Common myeloid progenitor, CD34-positive (primary cell): ENCODE results near the gene PLA2G2E.

Experiments
- CTCF ChIA-PET: fragments of 350-600 bp; sonication (Branson Sonifier 250); formaldehyde crosslinking; loops from one replicate; lab custom pipeline; 2021; ENCODE audit warnings: antibody characterized with exemption; lab: Charles Lee
- POLR2A ChIA-PET: fragments of 350-600 bp; sonication (Branson Sonifier 250); formaldehyde crosslinking; loops from one replicate; lab custom pipeline; 2021; ENCODE audit warnings: antibody characterized with exemption; lab: Charles Lee
- DNase-seq, 3 donors: peaks; one replicate each; pipeline versions ENCODE4 v3.0.0 to v3.0.0-alpha.2; 2013
- H3K27ac ChIP-seq, 2 experiments: 1 replicate in 1 of 2; 2 replicates in 1 of 2; pipeline ENCODE4 v1.7.0; 2013; ENCODE audit warnings: inconsistent platforms in 2 of 2, low read length in 2 of 2, mild to moderate bottlenecking in 2 of 2, low read depth in 1 of 2, moderate library complexity in 1 of 2; ENCODE audit not compliant: severe bottlenecking in 2 of 2, insufficient read depth in 1 of 2, poor library complexity in 1 of 2
- H3K27me3 ChIP-seq, 5 experiments: replicated peaks in 2 of 5; 1 replicate in 3 of 5; 2 replicates in 2 of 5; pipeline versions ENCODE4 v1.6.1 to v1.7.0; 2013; ENCODE audit warnings: low read length in 4 of 5, mild to moderate bottlenecking in 2 of 5, moderate library complexity in 2 of 5, inconsistent platforms in 1 of 5; ENCODE audit not compliant: insufficient read depth in 5 of 5, control insufficient read depth in 4 of 5
- H3K36me3 ChIP-seq, 4 experiments: 1 replicate in 2 of 4; 2 replicates in 2 of 4; pipeline versions ENCODE4 v1.6.1 to v1.7.0; 2013; ENCODE audit warnings: low read length in 3 of 4, control low read depth in 1 of 4, mild to moderate bottlenecking in 1 of 4; ENCODE audit not compliant: control insufficient read depth in 4 of 4, insufficient read depth in 4 of 4
- H3K4me1 ChIP-seq, 4 experiments: 1 replicate in 3 of 4; 2 replicates in 1 of 4; pipeline versions ENCODE4 v1.6.1 to v1.7.1; 2013; ENCODE audit warnings: low read length in 3 of 4, mild to moderate bottlenecking in 3 of 4, control low read depth in 1 of 4, inconsistent platforms in 1 of 4, moderate library complexity in 1 of 4; ENCODE audit not compliant: control insufficient read depth in 4 of 4, insufficient read depth in 4 of 4; ENCODE audit errors: control extremely low read depth in 1 of 4
- H3K4me3 ChIP-seq, 7 experiments: 1 replicate in 4 of 7; 2 replicates in 3 of 7; pipeline versions ENCODE4 v1.5.1 to v1.7.0; 2013; ENCODE audit warnings: mild to moderate bottlenecking in 7 of 7, low read length in 6 of 7, moderate library complexity in 6 of 7, inconsistent platforms in 2 of 7, low read depth in 2 of 7, control low read depth in 1 of 7; ENCODE audit not compliant: insufficient read depth in 4 of 7, control insufficient read depth in 1 of 7; ENCODE audit errors: extremely low read depth in 1 of 7
- H3K9me3 ChIP-seq, 5 experiments: 1 replicate in 4 of 5; 2 replicates in 1 of 5; pipeline versions ENCODE4 v1.6.1 to v1.7.1; 2013; ENCODE audit warnings: low read length in 4 of 5, mild to moderate bottlenecking in 2 of 5, inconsistent platforms in 1 of 5, low read depth in 1 of 5, moderate library complexity in 1 of 5; ENCODE audit not compliant: control insufficient read depth in 4 of 5, insufficient read depth in 2 of 5; ENCODE audit errors: control extremely low read depth in 1 of 5
- WGBS: methylation state at CpG from one replicate; pipeline ENCODE4 v1.1.5; 2013; ENCODE audit not compliant: insufficient coverage; 5-methylcytosine and 5-hydroxymethylcytosine counted together

PLA2G2E gene

GRCh38 chr1:19909392-19909791 lies 14.0 kb downstream of the PLA2G2E start:
- Histone ChIP-seq H3K4me3 (no peak overlapping the region), H3K4me1 (no peaks in the 10 kb centered on the region), H3K27ac (no peak overlapping the region), H3K9me3 (no peaks in the 10 kb centered on the region), H3K27me3 (no peaks in the 10 kb centered on the region), H3K36me3 (peaks cover 8 to 84% (median 60%) of the 10 kb centered on the region in 4 experiments)
- POLR2A ChIA-PET = no interaction called here
- WGBS = 100% methylated on average over 3 of the region's 5 CpGs
- CTCF ChIA-PET = no interaction called here
- DNase-seq = no peak

GRCh38 chr1:19907456-19907855 lies 16.0 kb downstream of the PLA2G2E start:
- H3K4me1 ChIP-seq = no peaks in the 10 kb centered on the region
- ChIA-PET POLR2A (no interaction called here), CTCF (no interaction called here)
- H3K36me3 ChIP-seq = peaks cover 10 to 80% (median 59%) of the 10 kb centered on the region in 4 experiments
- over 99% methylated on average over 11 of the region's 13 CpGs for WGBS
- H3K27ac ChIP-seq = no peak overlapping the region
- DNase-seq = no peak
- H3K4me3 ChIP-seq = no peak overlapping the region
- no peaks in the 10 kb centered on the region for H3K27me3 ChIP-seq
- no peaks in the 10 kb centered on the region for H3K9me3 ChIP-seq

- no peak for DNase-seq
- WGBS = 99% methylated on average over 7 of the region's 7 CpGs
- POLR2A ChIA-PET = interaction anchor here (0.6 kb wide), 1 partner anchor 772 kb away, joined by 4 read pairs; no protein-coding TSS in a partner anchor
- no peak overlapping the region for H3K4me3 ChIP-seq
- no peaks in the 10 kb centered on the region for H3K4me1 ChIP-seq
- CTCF ChIA-PET = interaction anchor here (1.0 kb wide), 1 partner anchor 26 kb away, joined by 3 read pairs; no protein-coding TSS in a partner anchor
- H3K27me3 ChIP-seq = no peaks in the 10 kb centered on the region
- H3K27ac ChIP-seq = no peak overlapping the region
- peaks cover 22 to 71% (median 50%) of the 10 kb centered on the region in 4 experiments for H3K36me3 ChIP-seq
- H3K9me3 ChIP-seq = peaks cover 0 to 2% (median 0%) of the 10 kb centered on the region in 5 experiments
Measured at GRCh38 chr1:19903621-19904020, 19.8 kb downstream of the PLA2G2E start.

- no peaks in the 10 kb centered on the region for H3K4me1 ChIP-seq
- H3K27me3 ChIP-seq = no peaks in the 10 kb centered on the region
- no peak overlapping the region for H3K27ac ChIP-seq
- POLR2A ChIA-PET = no interaction called here
- no peak for DNase-seq
- CTCF ChIA-PET = no interaction called here
- no peak overlapping the region for H3K4me3 ChIP-seq
- WGBS = 100% methylated on average over 1 of the region's 1 CpG
- H3K36me3 ChIP-seq = peaks cover 19 to 62% (median 40%) of the 10 kb centered on the region in 4 experiments
- peaks cover 0 to 2% (median 0%) of the 10 kb centered on the region in 5 experiments for H3K9me3 ChIP-seq
Measured at GRCh38 chr1:19901653-19902052, 21.8 kb downstream of the PLA2G2E start.

GRCh38 chr1:19894218-19894617 lies 29.2 kb downstream of the PLA2G2E start:
- 100% methylated on average over 3 of the region's 5 CpGs for WGBS
- no peak overlapping the region for H3K4me3 ChIP-seq
- POLR2A ChIA-PET = no interaction called here
- CTCF ChIA-PET = interaction anchor here (1.2 kb wide), 1 partner anchor 21 kb away, joined by 4 read pairs; no protein-coding TSS in a partner anchor
- peaks cover 28 to 67% (median 48%) of the 10 kb centered on the region in 4 experiments for H3K36me3 ChIP-seq
- no peaks in the 10 kb centered on the region for H3K4me1 ChIP-seq
- no peaks in the 10 kb centered on the region for H3K27me3 ChIP-seq
- no peak for DNase-seq
- H3K27ac ChIP-seq = no peak overlapping the region
- H3K9me3 ChIP-seq = peaks cover 0 to 2% (median 0%) of the 10 kb centered on the region in 5 experiments

- DNase-seq = no peak
- CTCF ChIA-PET = interaction anchor here (1.2 to 1.4 kb wide), 2 partner anchors 11 to 22 kb away, joined by 4 to 6 read pairs; partner anchors contain the start of gene OTUD3
- Histone ChIP-seq H3K27ac (no peak overlapping the region), H3K4me3 (no peak overlapping the region), H3K9me3 (no peaks in the 10 kb centered on the region), H3K4me1 (no peaks in the 10 kb centered on the region), H3K27me3 (no peaks in the 10 kb centered on the region), H3K36me3 (peaks cover 25 to 62% (median 43%) of the 10 kb centered on the region in 4 experiments)
- WGBS = 100% methylated on average over 2 of the region's 3 CpGs
- POLR2A ChIA-PET = no interaction called here
Measured at GRCh38 chr1:19893687-19894086, 29.7 kb downstream of the PLA2G2E start.

- CTCF ChIA-PET = interaction anchor here (1.4 kb wide), 1 partner anchor 10 kb away, joined by 6 read pairs; the partner anchor contains the start of gene OTUD3
- H3K36me3 ChIP-seq = peaks cover 24 to 64% (median 42%) of the 10 kb centered on the region in 4 experiments
- H3K4me1 ChIP-seq = no peaks in the 10 kb centered on the region
- no peak overlapping the region for H3K4me3 ChIP-seq
- 100% methylated on average over 4 of the region's 6 CpGs for WGBS
- POLR2A ChIA-PET = no interaction called here
- peaks cover 0 to 1% (median 0%) of the 10 kb centered on the region in 5 experiments for H3K9me3 ChIP-seq
- no peaks in the 10 kb centered on the region for H3K27me3 ChIP-seq
- no peak overlapping the region for H3K27ac ChIP-seq
- DNase-seq = no peak
Measured at GRCh38 chr1:19892628-19893168, 30.7 kb downstream of the PLA2G2E start.
